Lung microvascular endothelial cell (primary cell): ENCODE data around the gene SSC5D. TPM values are rescaled to one million over a fixed set of nuclear protein-coding genes. Genes with fewer than 3 reads are reported as not detected.

ENCODE experiments used
- DNase-seq, 2 donors: peaks; one replicate each; pipeline versions ENCODE4 v3.0.0 to v3.0.0-alpha.2; 2010; ENCODE audit warnings: low read depth in 2 of 2
- total RNA-seq: library from RNA; depleted of rRNA; stranded (reverse); fragments of >200 nt; gene quantifications from 2 replicates; pipeline ENCODE4 v1.2.1, GENCODE V29; 2014

The SSC5D gene
- total RNA-seq, 1 donor from 2014 or later: not detected

GRCh38 chr19:55554741-55555152 is 66.5 kb downstream of the SSC5D start:
- DNase-seq: no peak

GRCh38 chr19:55559684-55560083 is 71.4 kb downstream of the SSC5D start:
- no peak for DNase-seq

GRCh38 chr19:55563261-55563690 is 75.0 kb downstream of the SSC5D start:
- no peak for DNase-seq

GRCh38 chr19:55566823-55567222 is 78.6 kb downstream of the SSC5D start:
- DNase-seq: no peak

GRCh38 chr19:55567708-55568328 is 79.6 kb downstream of the SSC5D start:
- DNase-seq: no peak

Other genes starting within 250 kb of the SSC5D start
- gene PPP6R1, start 229.4 kb upstream of the SSC5D start, total RNA-seq: 16.1 and 24.8 TPM in 2 replicates
- gene HSPBP1, start 208.3 kb upstream of the SSC5D start, total RNA-seq: 17.2 and 19.0 TPM in 2 replicates
- under 0.01 and 1.2 TPM in 2 replicates for gene BRSK1, start 204.4 kb upstream of the SSC5D start, total RNA-seq
- not detected in 2 replicates for gene TMEM150B, start 163.1 kb upstream of the SSC5D start, total RNA-seq
- gene KMT5C, start 148.6 kb upstream of the SSC5D start, total RNA-seq: 2.2 and 3.0 TPM in 2 replicates
- not detected in 2 replicates for gene COX6B2, start 133.7 kb upstream of the SSC5D start, total RNA-seq
- gene GARIN5B, start 125.2 kb upstream of the SSC5D start, total RNA-seq: not detected in 2 replicates
- under 0.01 TPM in 1 of 2 replicates, not detected in the other for gene IL11, start 118.0 kb upstream of the SSC5D start, total RNA-seq
- gene TMEM190, start 111.6 kb upstream of the SSC5D start, total RNA-seq: not detected in 2 replicates
- 0.22 and 0.40 TPM in 2 replicates for gene TMEM238, start 104.1 kb upstream of the SSC5D start, total RNA-seq
- gene RPL28, start 102.5 kb upstream of the SSC5D start, total RNA-seq: 118 and 119 TPM in 2 replicates
- gene UBE2S, start 80.6 kb upstream of the SSC5D start, total RNA-seq: 44.4 and 76.5 TPM in 2 replicates
- not detected in 2 replicates for gene SHISA7, start 45.1 kb upstream of the SSC5D start, total RNA-seq
- gene ISOC2, start 26.8 kb upstream of the SSC5D start, total RNA-seq: 60.7 and 61.9 TPM in 2 replicates
- gene C19orf85, start 23.7 kb upstream of the SSC5D start, total RNA-seq: not detected in 2 replicates
- 0.65 and 0.79 TPM in 2 replicates for gene ZNF628, start 11.8 kb upstream of the SSC5D start, total RNA-seq
- 5.2 and 7.2 TPM in 2 replicates for gene NAT14, start 3.2 kb upstream of the SSC5D start, total RNA-seq
- gene SBK2, start 48.7 kb downstream of the SSC5D start, total RNA-seq: not detected in 2 replicates
- gene SBK3, start 57.1 kb downstream of the SSC5D start, total RNA-seq: 0.20 and 0.22 TPM in 2 replicates
- gene ZNF579, start 92.4 kb downstream of the SSC5D start, total RNA-seq: 2.4 and 2.6 TPM in 2 replicates
- 1.5 and 3.2 TPM in 2 replicates for gene FIZ1, start 111.1 kb downstream of the SSC5D start, total RNA-seq
- gene ZNF524, start 111.9 kb downstream of the SSC5D start, total RNA-seq: 7.0 and 11.5 TPM in 2 replicates
- 0.44 and 0.79 TPM in 2 replicates for gene ZNF865, start 117.2 kb downstream of the SSC5D start, total RNA-seq
- 2.8 and 4.8 TPM in 2 replicates for gene ZNF784, start 136.1 kb downstream of the SSC5D start, total RNA-seq
- gene ZNF580, start 152.6 kb downstream of the SSC5D start, total RNA-seq: 1.3 and 2.0 TPM in 2 replicates
- gene ZNF581, start 155.2 kb downstream of the SSC5D start, total RNA-seq: 18.3 and 20.9 TPM in 2 replicates
- gene CCDC106, start 159.8 kb downstream of the SSC5D start, total RNA-seq: 5.9 and 10.7 TPM in 2 replicates
- gene U2AF2, start 166.6 kb downstream of the SSC5D start, total RNA-seq: 61.9 and 62.9 TPM in 2 replicates
- gene EPN1, start 186.8 kb downstream of the SSC5D start, total RNA-seq: 20.7 and 27.0 TPM in 2 replicates
- not detected in 2 replicates for gene NLRP9, start 250.0 kb downstream of the SSC5D start, total RNA-seq